Mesendoderm (in vitro differentiated cells): ENCODE results near the gene ZNF79.

ENCODE experiments used
- DNase-seq: peaks from one replicate; pipeline ENCODE4 v3.0.0; 2013
- H2AK5ac ChIP-seq: 2 replicates; pipeline ENCODE4 v1.6.1; 2013; ENCODE audit warnings: low read length, inconsistent platforms
- H2BK120ac ChIP-seq: 2 replicates; pipeline ENCODE4 v1.6.1; 2013; ENCODE audit warnings: low read depth, mild to moderate bottlenecking, low read length, moderate library complexity, mixed read lengths
- H2BK15ac ChIP-seq: replicated peaks from 2 replicates; pipeline ENCODE4 v1.6.1; 2013; ENCODE audit warnings: low read depth, mild to moderate bottlenecking, moderate library complexity
- H2BK5ac ChIP-seq: 2 replicates; pipeline ENCODE4 v1.6.1; 2013; ENCODE audit warnings: low read length, inconsistent platforms
- H3K18ac ChIP-seq: 2 replicates; pipeline ENCODE4 v1.6.1; 2013; ENCODE audit warnings: mild to moderate bottlenecking, low read length, mixed read lengths
- H3K23ac ChIP-seq: one replicate; pipeline ENCODE4 v1.6.1; 2013; ENCODE audit warnings: low read length
- H3K27ac ChIP-seq: 2 replicates; pipeline ENCODE4 v1.5.1; 2013; ENCODE audit warnings: low read depth, mild to moderate bottlenecking, inconsistent platforms, low read length, moderate library complexity
- H3K27me3 ChIP-seq: 2 replicates; pipeline ENCODE4 v1.6.1; 2013; ENCODE audit warnings: low read length, control low read depth, mild to moderate bottlenecking, inconsistent platforms; ENCODE audit not compliant: insufficient read depth, poor library complexity
- H3K36me3 ChIP-seq: 2 replicates; pipeline ENCODE4 v1.6.1; 2013; ENCODE audit warnings: low read length, inconsistent platforms; ENCODE audit not compliant: control insufficient read depth, insufficient read depth
- H3K4ac ChIP-seq: one replicate; pipeline ENCODE4 v1.6.1; 2013; ENCODE audit warnings: low read depth, mild to moderate bottlenecking, low read length, moderate library complexity
- H3K4me1 ChIP-seq: 2 replicates; pipeline ENCODE4 v1.6.1; 2013; ENCODE audit warnings: low read depth, low read length, inconsistent platforms; ENCODE audit not compliant: control insufficient read depth
- H3K4me2 ChIP-seq: 2 replicates; pipeline ENCODE4 v1.6.1; 2013; ENCODE audit warnings: low read length
- H3K4me3 ChIP-seq: 2 replicates; pipeline ENCODE4 v1.5.1; 2013; ENCODE audit warnings: mild to moderate bottlenecking, low read length
- H3K56ac ChIP-seq: one replicate; pipeline ENCODE4 v1.6.1; 2013; ENCODE audit warnings: low read length
- H3K79me1 ChIP-seq: 2 replicates; pipeline ENCODE4 v1.6.1; 2013; ENCODE audit warnings: low read length, inconsistent platforms
- H3K79me2 ChIP-seq: 2 replicates; pipeline ENCODE4 v1.6.1; 2013; ENCODE audit warnings: mild to moderate bottlenecking, low read length; ENCODE audit not compliant: control insufficient read depth, insufficient read depth
- H3K9ac ChIP-seq: 2 replicates; pipeline ENCODE4 v1.6.1; 2013; ENCODE audit warnings: low read length, inconsistent platforms
- H4K5ac ChIP-seq: one replicate; pipeline ENCODE4 v1.6.1; 2013; ENCODE audit warnings: low read length
- H4K8ac ChIP-seq: one replicate; pipeline ENCODE4 v1.6.1; 2013; ENCODE audit warnings: low read depth, mild to moderate bottlenecking, control low read depth, low read length, moderate library complexity
- WGBS: extraction: QIAGEN DNeasy Blood & Tissue Kit; methylation state at CpG from one replicate; pipeline ENCODE4 v1.1.7; 2013; ENCODE audit warnings: low lambda C conversion rate, missing lambda C conversion rate; ENCODE audit not compliant: insufficient coverage; ENCODE audit errors: extremely low coverage; 5-methylcytosine and 5-hydroxymethylcytosine counted together

The ZNF79 gene

GRCh38 chr9:127406799-127407491 is 17.2 kb upstream of the ZNF79 start:
- Histone ChIP-seq H3K79me2 (no peaks in the 10 kb centered on the region), H4K5ac (no peak overlapping the region), H3K79me1 (no peaks in the 10 kb centered on the region), H3K9ac (no peak overlapping the region), H3K4me2 (no peak overlapping the region), H2AK5ac (no peak overlapping the region), H2BK120ac (no peak overlapping the region), H3K56ac (no peak overlapping the region), H2BK5ac (no peak overlapping the region), H2BK15ac (no peak overlapping the region), H3K27me3 (no peaks in the 10 kb centered on the region), H3K23ac (no peak overlapping the region), H3K4ac (no peak overlapping the region), H3K36me3 (peaks cover 1% of the 10 kb centered on the region), H4K8ac (no peak overlapping the region), H3K4me1 (no peaks in the 10 kb centered on the region), H3K4me3 (no peak overlapping the region), H3K27ac (no peak overlapping the region), H3K18ac (no peak overlapping the region)
- no peak for DNase-seq
- no CpG with 5 or more reads among the region's 13 CpGs for WGBS

GRCh38 chr9:127407492-127407843 is 16.7 kb upstream of the ZNF79 start:
- DNase-seq = no peak
- WGBS = no CpG with 5 or more reads among the region's 6 CpGs

GRCh38 chr9:127411122-127411521 is 13.1 kb upstream of the ZNF79 start:
- H2AK5ac ChIP-seq = no peak overlapping the region
- no peak overlapping the region for H3K9ac ChIP-seq
- H2BK120ac ChIP-seq = no peak overlapping the region
- no peaks in the 10 kb centered on the region for H3K36me3 ChIP-seq
- H3K4me2 ChIP-seq = no peak overlapping the region
- H3K79me2 ChIP-seq = no peaks in the 10 kb centered on the region
- no peak overlapping the region for H3K18ac ChIP-seq
- H4K5ac ChIP-seq = no peak overlapping the region
- H3K4ac ChIP-seq = no peak overlapping the region
- H3K79me1 ChIP-seq = no peaks in the 10 kb centered on the region
- no CpG with 5 or more reads among the region's 4 CpGs for WGBS
- no peaks in the 10 kb centered on the region for H3K4me1 ChIP-seq
- no peak overlapping the region for H3K27ac ChIP-seq
- H4K8ac ChIP-seq = no peak overlapping the region
- no peak overlapping the region for H3K4me3 ChIP-seq
- no peak for DNase-seq
- H3K27me3 ChIP-seq = no peaks in the 10 kb centered on the region
- H2BK15ac ChIP-seq = no peak overlapping the region
- H2BK5ac ChIP-seq = no peak overlapping the region
- no peak overlapping the region for H3K23ac ChIP-seq
- H3K56ac ChIP-seq = no peak overlapping the region

More at GRCh38 chr9:127407492-127407843, 16.7 kb upstream of the ZNF79 start:
- H2BK15ac ChIP-seq = no peak overlapping the region
- peaks cover 1% of the 10 kb centered on the region for H3K36me3 ChIP-seq
- no peak overlapping the region for H3K23ac ChIP-seq
- H3K9ac ChIP-seq = no peak overlapping the region
- no peaks in the 10 kb centered on the region for H3K79me1 ChIP-seq
- H2BK120ac ChIP-seq = no peak overlapping the region
- H2AK5ac ChIP-seq = no peak overlapping the region
- no peak overlapping the region for H4K8ac ChIP-seq
- no peaks in the 10 kb centered on the region for H3K79me2 ChIP-seq
- no peak overlapping the region for H3K4ac ChIP-seq
- no peak overlapping the region for H3K18ac ChIP-seq
- H3K27me3 ChIP-seq = no peaks in the 10 kb centered on the region
- H2BK5ac ChIP-seq = no peak overlapping the region
- no peak overlapping the region for H3K4me3 ChIP-seq
- H3K27ac ChIP-seq = no peak overlapping the region
- H4K5ac ChIP-seq = no peak overlapping the region
- H3K4me2 ChIP-seq = no peak overlapping the region
- H3K4me1 ChIP-seq = no peaks in the 10 kb centered on the region
- no peak overlapping the region for H3K56ac ChIP-seq

- no peak overlapping the region for H3K27ac ChIP-seq
- no peaks in the 10 kb centered on the region for H3K79me1 ChIP-seq
- no peaks in the 10 kb centered on the region for H3K4me1 ChIP-seq
- H3K18ac ChIP-seq = no peak overlapping the region
- H2AK5ac ChIP-seq = no peak overlapping the region
- no peak overlapping the region for H2BK5ac ChIP-seq
- H3K4ac ChIP-seq = no peak overlapping the region
- WGBS = no CpG with 5 or more reads among the region's 4 CpGs
- H4K8ac ChIP-seq = no peak overlapping the region
- H3K79me2 ChIP-seq = no peaks in the 10 kb centered on the region
- no peak overlapping the region for H3K9ac ChIP-seq
- H3K27me3 ChIP-seq = no peaks in the 10 kb centered on the region
- no peak overlapping the region for H3K4me3 ChIP-seq
- no peak for DNase-seq
- H3K23ac ChIP-seq = no peak overlapping the region
- H3K4me2 ChIP-seq = no peak overlapping the region
- no peaks in the 10 kb centered on the region for H3K36me3 ChIP-seq
- H3K56ac ChIP-seq = no peak overlapping the region
- no peak overlapping the region for H2BK120ac ChIP-seq
- no peak overlapping the region for H2BK15ac ChIP-seq
- H4K5ac ChIP-seq = no peak overlapping the region
Observed at GRCh38 chr9:127415141-127415540, 9.0 kb upstream of the ZNF79 start.

- H3K4me1 ChIP-seq = no peaks in the 10 kb centered on the region
- no peaks in the 10 kb centered on the region for H3K79me1 ChIP-seq
- no peaks in the 10 kb centered on the region for H3K79me2 ChIP-seq
- H2BK15ac ChIP-seq = no peak overlapping the region
- no peak overlapping the region for H3K18ac ChIP-seq
- H3K23ac ChIP-seq = no peak overlapping the region
- no peak overlapping the region for H3K27ac ChIP-seq
- no peak overlapping the region for H3K4ac ChIP-seq
- no peak overlapping the region for H2AK5ac ChIP-seq
- no peak overlapping the region for H2BK120ac ChIP-seq
- no peak for DNase-seq
- no peaks in the 10 kb centered on the region for H3K36me3 ChIP-seq
- H3K9ac ChIP-seq = no peak overlapping the region
- H4K8ac ChIP-seq = no peak overlapping the region
- no peak overlapping the region for H4K5ac ChIP-seq
- no peak overlapping the region for H3K4me2 ChIP-seq
- no peak overlapping the region for H3K4me3 ChIP-seq
- H3K27me3 ChIP-seq = no peaks in the 10 kb centered on the region
- no peak overlapping the region for H2BK5ac ChIP-seq
- H3K56ac ChIP-seq = no peak overlapping the region
- WGBS = no CpG with 5 or more reads among the region's 1 CpG
Observed at GRCh38 chr9:127415657-127416056, 8.5 kb upstream of the ZNF79 start.
